SU-DHL-6 (cell line): Measurements from ENCODE around the gene SLC8B1.

ENCODE experiments used
- EZH2phosphoT487 ChIP-seq: fragments of 200-600 bp; sonication (generic), shearing (Covaris generic); conservative IDR thresholded peaks from 2 replicates; pipeline ENCODE4 v1.6.1; 2018; ENCODE audit warnings: mild to moderate bottlenecking, antibody characterized with exemption, low read length, moderate library complexity, mixed read lengths
- TF ChIP-seq, protein P1 (sequence below): fragments of 200-600 bp; sonication (generic); IDR thresholded peaks from one replicate; pipeline ENCODE4 v1.5.1; 2017; ENCODE audit warnings: antibody characterized with exemption, mild to moderate bottlenecking, low read length, moderate library complexity; ENCODE audit not compliant: insufficient read depth, poor library complexity, severe bottlenecking

DNA sequence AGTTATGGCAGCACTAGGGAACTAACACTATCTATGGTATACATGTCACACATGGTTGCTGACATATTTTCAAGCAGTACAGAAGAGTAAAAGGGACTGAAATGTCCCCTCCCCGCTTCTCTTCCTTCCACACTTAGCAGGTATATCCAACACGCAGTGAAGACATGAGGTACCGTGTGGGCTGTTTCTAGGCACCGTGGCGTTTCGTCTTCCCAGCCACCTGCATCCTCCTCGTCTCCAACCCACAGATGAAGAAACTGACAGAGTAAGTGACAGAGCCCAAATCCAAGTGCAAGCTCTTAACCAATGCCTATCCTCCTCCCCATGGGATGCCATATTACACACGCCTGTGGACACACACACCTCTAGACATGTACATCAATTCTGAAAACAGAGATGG lies 32.4 kb downstream of the SLC8B1 start:
- TF ChIP-seq, protein P1, sequence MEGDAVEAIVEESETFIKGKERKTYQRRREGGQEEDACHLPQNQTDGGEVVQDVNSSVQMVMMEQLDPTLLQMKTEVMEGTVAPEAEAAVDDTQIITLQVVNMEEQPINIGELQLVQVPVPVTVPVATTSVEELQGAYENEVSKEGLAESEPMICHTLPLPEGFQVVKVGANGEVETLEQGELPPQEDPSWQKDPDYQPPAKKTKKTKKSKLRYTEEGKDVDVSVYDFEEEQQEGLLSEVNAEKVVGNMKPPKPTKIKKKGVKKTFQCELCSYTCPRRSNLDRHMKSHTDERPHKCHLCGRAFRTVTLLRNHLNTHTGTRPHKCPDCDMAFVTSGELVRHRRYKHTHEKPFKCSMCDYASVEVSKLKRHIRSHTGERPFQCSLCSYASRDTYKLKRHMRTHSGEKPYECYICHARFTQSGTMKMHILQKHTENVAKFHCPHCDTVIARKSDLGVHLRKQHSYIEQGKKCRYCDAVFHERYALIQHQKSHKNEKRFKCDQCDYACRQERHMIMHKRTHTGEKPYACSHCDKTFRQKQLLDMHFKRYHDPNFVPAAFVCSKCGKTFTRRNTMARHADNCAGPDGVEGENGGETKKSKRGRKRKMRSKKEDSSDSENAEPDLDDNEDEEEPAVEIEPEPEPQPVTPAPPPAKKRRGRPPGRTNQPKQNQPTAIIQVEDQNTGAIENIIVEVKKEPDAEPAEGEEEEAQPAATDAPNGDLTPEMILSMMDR = no peak
- no peak for TF ChIP-seq EZH2phosphoT487
